Heart left ventricle (tissue), 13 donors: Measurements from ENCODE around the gene TARBP1.

Source experiments
- CTCF ChIP-seq, 12 donors: fragments of 200-600 bp; sonication (generic) in 4 of 12; IDR thresholded peaks; one replicate each; pipeline versions ENCODE4 v1.5.0 to v1.8.0; 2018 to 2022; ENCODE audit warnings: antibody characterized with exemption in 12 of 12, mild to moderate bottlenecking in 5 of 12
- POLR2A ChIP-seq, 2 donors: fragments of 450-650 bp; IDR thresholded peaks; one replicate each; pipeline ENCODE4 v1.6.1; 2017; ENCODE audit warnings: antibody characterized with exemption in 2 of 2, mild to moderate bottlenecking in 2 of 2, moderate library complexity in 2 of 2
- donor health status: ischemic (EF 13 %, LVEDD 7.1; RV severe dilation, severe dysfunction).
- donor health status: DM: no; HTN: yes; CAD: no.
- donor health status: DM: no; HTN: no; CAD: no.
- donor health status: ischemic (EF 25% LVEDD 6.9; RV normal size, moderate dysfunction).
- donor health status: ischemic (EF 25% LVEDD 5.7; RV mildly dilated, moderate dysfunction).
- donor health status: ischemic (EF 35%, LVEDD 5.7; RV mildly dilated, moderate dysfunction).
- donor health status: nonischemic (EF 11% LVEDD 7.7; RV severe dilation, severe dysfunction).
- donor health status: DM: yes; HTN: yes; CAD: no.
- donor health status: PGD.
- donor health status: ischemic (EF 29% LVEDD 5.4; RV normal size, mild dysfunction).
- donor health status: nonischemic (EF 23%, LVEDD 6.1; RV moderate dilation, normal function).

GRCh38 chr1:234481771-234482170, 2.8 kb upstream of the TARBP1 start:
- TF ChIP-seq CTCF (IDR thresholded peaks at IDR 0.05) = no peak
- no peak for TF ChIP-seq POLR2A (IDR thresholded peaks at IDR 0.05)
